Limb (tissue), 2 donors: Measurements from ENCODE around the gene BASP1.
"Not testable (repeated sequence)": the region's sequence is repeated elsewhere in the genome, so short reads cannot be mapped to it uniquely, and the experiment has no call there.

ENCODE experiments used
- DNase-seq, 2 donors: peaks; one replicate each; pipeline ENCODE4 v3.0.0-alpha.2; 2016; ENCODE audit errors: extremely low spot score in 2 of 2

Gene BASP1

DNA sequence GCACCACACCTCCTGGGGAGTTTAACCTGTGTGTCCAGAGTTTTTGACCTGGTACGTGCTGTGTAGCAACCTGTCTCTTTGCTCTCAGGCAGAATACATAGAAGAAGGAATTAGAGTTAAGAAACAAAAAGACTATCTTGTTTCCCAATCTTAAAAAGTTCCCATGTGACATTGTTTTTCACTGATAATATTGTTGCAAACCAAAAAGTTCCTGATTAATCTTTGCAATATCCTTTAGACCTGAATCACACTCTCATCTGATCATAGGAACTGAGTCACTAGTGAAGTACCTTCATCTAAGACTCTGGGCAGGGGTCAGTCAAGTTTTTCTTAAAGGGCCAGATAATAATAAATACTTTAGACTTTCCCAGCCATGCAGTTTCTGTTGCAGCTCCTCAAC lies 35.1 kb downstream of the BASP1 start:
- no peak for DNase-seq

- DNase-seq: no peak
Observed at GRCh38 chr5:17255471-17256021, 38.1 kb downstream of the BASP1 start.

- no peak for DNase-seq
Observed at GRCh38 chr5:17256171-17256570, 38.7 kb downstream of the BASP1 start.

DNA sequence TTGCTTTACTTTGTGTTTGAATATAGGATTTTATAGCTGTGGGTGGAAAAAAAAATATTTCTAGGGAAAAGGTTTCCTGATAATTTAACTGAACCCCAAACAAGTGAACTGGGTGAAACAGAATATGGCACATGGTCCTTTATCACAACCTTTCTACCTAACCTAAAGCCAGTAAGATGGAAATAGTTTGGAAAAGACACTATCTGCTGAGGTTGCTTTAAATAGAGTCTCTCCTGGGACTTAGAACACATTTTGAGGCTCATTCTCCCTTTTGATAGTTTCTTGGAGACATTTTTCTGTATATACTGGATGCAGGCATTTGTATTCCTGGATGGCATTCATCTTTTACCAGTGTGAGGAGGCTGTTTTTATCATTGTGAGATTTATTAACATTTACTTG lies 39.4 kb downstream of the BASP1 start:
- no peak for DNase-seq

- no peak for DNase-seq
Observed at GRCh38 chr5:17257705-17258273, 40.4 kb downstream of the BASP1 start.

GRCh38 chr5:17258431-17258830 lies 41.0 kb downstream of the BASP1 start:
- no peak for DNase-seq

DNA sequence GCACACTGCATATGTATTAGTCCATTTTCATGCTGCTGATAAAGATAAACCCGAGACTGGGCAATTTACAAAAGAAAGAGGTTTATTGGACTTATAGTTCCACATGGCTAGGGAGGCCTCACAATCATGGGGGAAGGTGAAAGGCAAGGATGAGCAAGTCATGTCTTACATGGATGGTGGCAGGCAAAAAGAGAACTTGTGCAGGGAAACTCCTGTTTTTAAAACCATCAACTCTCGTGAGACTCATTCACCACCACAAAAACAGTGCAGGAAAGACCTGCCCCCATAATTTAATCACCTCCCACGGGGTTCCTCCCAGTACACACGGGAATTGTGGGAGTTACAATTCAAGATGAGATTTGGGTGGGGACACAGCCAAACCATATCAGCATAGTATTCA lies 41.6 kb downstream of the BASP1 start:
- DNase-seq: not testable (repeated sequence)

DNA sequence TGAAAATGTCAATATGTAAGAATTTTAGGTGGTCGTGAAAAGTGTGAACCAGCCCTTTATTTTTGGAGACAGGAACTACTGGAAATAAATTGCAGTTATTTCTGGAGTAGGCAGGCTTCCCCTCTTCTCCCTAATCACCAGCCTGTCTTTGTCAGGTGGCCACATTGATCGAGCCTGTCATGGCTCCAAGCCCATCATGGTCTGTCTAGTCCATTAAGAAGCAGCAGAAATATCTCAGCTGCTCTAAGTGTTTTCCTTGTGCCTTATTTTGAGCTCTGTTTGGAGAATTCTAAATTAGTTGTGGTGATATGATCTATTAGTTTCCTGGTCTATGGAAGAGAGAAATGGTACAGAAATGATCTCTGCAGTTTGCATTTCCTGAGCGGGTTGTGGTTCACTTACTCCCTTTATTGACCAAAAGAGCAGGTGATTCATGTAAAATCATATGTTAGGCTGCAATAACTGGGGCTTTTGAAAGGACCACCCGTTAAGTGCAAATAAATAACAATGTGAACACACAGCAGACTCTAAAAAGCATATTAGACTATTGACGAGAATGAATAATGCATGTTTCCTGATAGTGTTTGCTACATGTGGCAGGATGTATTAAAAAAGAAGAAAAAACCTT lies 42.3 kb downstream of the BASP1 start:
- no peak for DNase-seq

DNA sequence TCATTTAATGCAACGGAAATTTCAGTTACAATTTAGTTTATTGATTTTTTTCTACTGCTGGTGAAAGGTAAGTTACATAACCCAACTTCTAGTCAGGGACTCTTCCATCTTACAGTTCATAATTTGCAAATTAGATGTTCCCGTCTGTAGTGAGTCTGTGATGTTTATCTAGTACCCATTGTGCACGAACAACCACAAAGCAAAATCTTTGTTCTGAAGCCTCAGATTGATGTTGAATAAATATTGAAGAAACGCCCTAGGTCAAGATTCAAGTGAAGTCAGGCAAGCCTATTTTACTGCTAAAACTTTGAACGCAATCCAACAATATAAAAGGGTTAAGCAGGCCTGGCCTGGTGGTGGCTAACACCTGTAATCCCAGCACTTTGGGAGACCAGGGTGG lies 43.1 kb downstream of the BASP1 start:
- no peak for DNase-seq

DNA sequence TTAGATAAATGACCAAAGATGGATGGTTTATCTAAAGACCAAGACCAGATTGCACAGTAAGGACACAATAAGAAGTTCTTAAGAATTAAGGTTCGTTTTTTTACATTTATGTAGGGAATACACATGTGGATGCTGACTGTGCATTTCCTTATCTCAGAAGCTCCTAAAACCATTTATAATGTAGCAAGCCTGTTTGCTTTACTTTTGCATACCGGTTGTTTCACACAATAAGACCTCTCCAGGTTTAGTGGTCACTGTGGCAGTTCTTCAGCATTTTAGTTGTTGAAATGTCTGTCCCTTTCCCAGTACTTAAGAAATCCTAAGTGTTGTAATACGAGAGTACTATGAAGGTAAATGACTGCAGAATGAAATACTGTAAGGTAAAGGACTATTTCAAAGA lies 43.6 kb downstream of the BASP1 start:
- no peak for DNase-seq

GRCh38 chr5:17265041-17265440 lies 47.6 kb downstream of the BASP1 start:
- no peak for DNase-seq

- DNase-seq: no peak
Observed at GRCh38 chr5:17267106-17267505, 49.7 kb downstream of the BASP1 start.

DNA sequence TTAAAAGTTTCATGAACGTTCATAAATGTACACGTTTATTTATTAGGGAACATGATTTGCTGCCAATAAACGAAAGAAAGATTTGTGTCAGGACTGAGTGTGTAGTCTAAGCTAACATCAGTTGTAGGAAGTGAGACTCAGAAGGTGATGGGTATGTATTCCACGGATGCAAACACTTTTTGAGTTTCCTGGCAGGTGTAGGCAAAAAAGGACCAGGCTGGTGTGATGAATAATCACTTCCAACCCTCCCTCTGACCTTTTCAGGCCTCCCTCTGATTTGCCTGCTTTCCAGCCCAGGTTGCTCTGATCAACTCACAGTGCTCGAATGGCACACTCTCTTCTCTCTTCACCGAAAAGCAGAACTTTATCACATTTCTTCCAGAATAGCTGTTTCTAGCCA lies 51.8 kb downstream of the BASP1 start:
- no peak for DNase-seq

GRCh38 chr5:17272111-17272510 lies 54.7 kb downstream of the BASP1 start:
- no peak for DNase-seq

- DNase-seq: no peak
Observed at GRCh38 chr5:17275289-17276158, 58.1 kb downstream of the BASP1 start.

- DNase-seq: no peak
Observed at GRCh38 chr5:17276445-17276844, 59.0 kb downstream of the BASP1 start.

- no peak for DNase-seq
Observed at GRCh38 chr5:17277907-17278306, 60.5 kb downstream of the BASP1 start.

DNA sequence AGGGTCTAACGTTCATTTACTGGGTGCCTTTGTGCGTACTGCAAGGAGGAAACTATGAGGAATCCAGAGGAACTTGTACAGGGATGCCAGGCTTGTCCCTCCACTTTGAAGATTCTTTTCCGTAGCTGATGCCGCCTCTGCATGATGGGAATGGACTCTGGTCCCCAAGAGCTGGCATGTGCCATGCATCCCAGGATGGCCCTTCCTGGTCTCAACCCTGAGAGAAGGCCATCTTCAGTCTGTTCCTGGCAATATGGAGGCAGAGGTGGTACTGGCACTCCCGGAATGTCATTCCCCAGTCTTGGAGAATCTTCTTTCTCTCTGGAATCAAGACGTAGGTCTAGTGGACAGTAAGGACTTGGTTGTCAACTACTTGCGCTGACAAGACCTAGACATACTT lies 61.5 kb downstream of the BASP1 start:
- DNase-seq: no peak

- no peak for DNase-seq
Observed at GRCh38 chr5:17279487-17279886, 62.1 kb downstream of the BASP1 start.

GRCh38 chr5:17282283-17283120 lies 65.1 kb downstream of the BASP1 start:
- no peak for DNase-seq

DNA sequence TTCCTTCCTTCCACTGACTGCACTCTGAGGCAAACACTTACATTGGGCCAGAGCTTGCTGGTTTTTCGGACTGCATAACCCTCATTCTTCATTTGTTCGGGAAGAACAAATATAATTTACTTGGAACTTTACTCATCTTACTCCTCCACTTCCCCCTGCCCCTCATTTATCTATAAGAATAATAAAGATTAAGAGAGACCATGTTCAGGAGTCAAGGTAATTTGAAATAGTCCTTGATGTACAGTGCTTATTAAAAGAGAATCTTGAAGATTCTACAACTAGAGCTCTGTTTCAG lies 65.6 kb downstream of the BASP1 start:
- no peak for DNase-seq
